Activated CD4-positive, alpha-beta memory T cell treated with anti-CD3 and anti-CD28 coated beads for 36 hours (primary cell): ENCODE results near the gene LRRC45. TPM values are rescaled to one million over a fixed set of nuclear protein-coding genes. Genes with fewer than 3 reads are reported as not detected.
A peak's percentile ranks its signal among the peaks of the same experiment; 100 is the strongest.

Experiments
- CTCF ChIA-PET: fragments of 350-600 bp; sonication (Branson Sonifier 250); formaldehyde crosslinking; loops from one replicate; lab custom pipeline; 2021; ENCODE audit warnings: antibody characterized with exemption, inconsistent platforms; lab: Charles Lee
- POLR2A ChIA-PET: fragments of 350-600 bp; sonication (Branson Sonifier 250); formaldehyde crosslinking; loops from one replicate; lab custom pipeline; 2021; ENCODE audit warnings: antibody characterized with exemption; lab: Charles Lee
- DNase-seq: peaks from one replicate; pipeline ENCODE4 v3.0.0-alpha.2; 2020
- H3K27ac Mint-ChIP-seq: one replicate; pipeline ENCODE4 v1.8.0; 2021; ENCODE audit warnings: mixed read lengths
- H3K27me3 Mint-ChIP-seq: one replicate; pipeline ENCODE4 v1.8.0; 2021; ENCODE audit warnings: mixed read lengths
- H3K36me3 Mint-ChIP-seq: one replicate; pipeline ENCODE4 v1.8.0; 2021; ENCODE audit warnings: mixed read lengths
- H3K4me1 Mint-ChIP-seq: one replicate; pipeline ENCODE4 v1.8.0; 2021; ENCODE audit warnings: low read depth, mixed read lengths
- H3K4me3 Mint-ChIP-seq: one replicate; pipeline ENCODE4 v1.8.0; 2021; ENCODE audit warnings: mild to moderate bottlenecking, mixed read lengths
- H3K9me3 Mint-ChIP-seq: one replicate; pipeline ENCODE4 v1.8.0; 2021; ENCODE audit warnings: mixed read lengths
- intact Hi-C: fragments of 100-400 bp; cut with micrococcal nuclease; formaldehyde crosslinking; loops from one replicate; pipeline ENCODE4 v1.15.1; 2023
- total RNA-seq, 2 experiments: library from RNA; stranded (reverse); gene quantifications; one replicate each; pipeline ENCODE4 v1.2.3, GENCODE V29; 2021

Gene LRRC45
- total RNA-seq, 2 experiments from 2014 or later = 16.3 to 19.0 TPM

DNA sequence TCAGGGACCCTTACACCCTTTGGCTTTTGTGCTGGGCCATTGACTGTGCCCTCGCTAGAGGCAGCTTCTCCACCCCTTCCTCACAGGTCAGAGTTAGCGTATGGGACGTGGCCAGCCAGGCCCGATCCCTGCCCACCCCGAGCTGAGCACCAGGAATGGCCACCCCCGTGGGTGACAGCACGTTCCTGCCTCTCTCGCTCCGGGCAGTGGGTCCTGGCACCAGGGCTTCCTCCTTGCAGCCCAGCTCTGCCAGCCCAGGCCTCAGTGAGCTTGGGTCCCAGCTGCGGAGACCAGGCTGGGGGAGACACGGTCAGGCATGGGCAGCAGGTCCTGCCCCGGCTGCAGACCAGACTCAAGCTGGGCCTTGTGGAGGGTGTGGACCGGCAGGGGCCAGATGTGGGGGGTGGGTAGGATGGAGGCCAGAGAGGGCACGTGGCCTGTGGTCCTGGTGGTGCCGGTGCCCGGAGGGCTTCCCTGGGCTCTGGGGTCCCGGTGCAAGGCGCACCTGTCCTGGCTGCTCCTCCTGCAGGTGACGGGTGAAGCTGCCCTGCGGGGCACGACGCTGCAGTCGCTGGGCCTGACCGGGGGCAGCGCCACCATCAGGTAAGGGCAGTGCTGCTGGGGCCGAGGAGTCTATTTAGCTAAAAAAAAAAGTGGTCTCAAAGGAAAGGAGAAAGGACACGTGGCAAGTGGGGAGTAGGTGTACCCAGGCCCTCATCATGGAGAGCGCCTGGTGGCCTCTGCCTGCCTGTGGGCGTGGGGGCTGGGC, 27.5 kb upstream of the LRRC45 start:
- POLR2A ChIA-PET = no interaction called here
- intact Hi-C loops = no loop called here
- Mint-ChIP-seq H3K4me3 (no peak overlapping the region), H3K27ac (no peak overlapping the region), H3K4me1 (no peaks in the 10 kb centered on the region), H3K27me3 (no peaks in the 10 kb centered on the region), H3K36me3 (no peaks in the 10 kb centered on the region), H3K9me3 (no peaks in the 10 kb centered on the region)
- CTCF ChIA-PET = no interaction called here
- DNase-seq = no peak

DNA sequence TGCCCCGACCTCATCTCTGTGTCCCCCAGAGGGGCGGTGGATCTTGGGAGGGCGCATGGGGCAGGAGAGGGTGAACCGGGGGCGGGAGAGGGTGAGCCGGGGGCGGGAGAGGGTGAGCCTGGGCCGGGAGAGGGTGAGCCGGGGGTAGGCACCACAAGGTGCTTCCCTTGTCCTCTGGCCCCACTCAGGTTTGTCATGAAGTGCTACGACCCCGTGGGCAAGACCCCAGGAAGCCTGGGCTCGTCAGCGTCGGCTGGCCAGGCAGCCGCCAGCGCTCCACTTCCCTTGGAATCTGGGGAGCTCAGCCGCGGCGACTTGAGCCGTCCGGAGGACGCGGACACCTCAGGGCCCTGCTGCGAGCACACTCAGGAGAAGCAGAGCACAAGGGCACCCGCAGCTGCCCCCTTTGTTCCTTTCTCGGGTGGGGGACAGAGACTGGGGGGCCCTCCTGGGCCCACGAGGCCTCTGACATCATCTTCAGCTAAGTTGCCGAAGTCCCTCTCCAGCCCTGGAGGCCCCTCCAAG, 26.8 kb upstream of the LRRC45 start:
- Mint-ChIP-seq H3K4me1 (no peaks in the 10 kb centered on the region), H3K27me3 (no peaks in the 10 kb centered on the region), H3K9me3 (no peaks in the 10 kb centered on the region), H3K27ac (no peak overlapping the region), H3K36me3 (no peaks in the 10 kb centered on the region), H3K4me3 (no peak overlapping the region)
- ChIA-PET POLR2A (no interaction called here), CTCF (no interaction called here)
- intact Hi-C loops = no loop called here
- DNase-seq = no peak

DNA sequence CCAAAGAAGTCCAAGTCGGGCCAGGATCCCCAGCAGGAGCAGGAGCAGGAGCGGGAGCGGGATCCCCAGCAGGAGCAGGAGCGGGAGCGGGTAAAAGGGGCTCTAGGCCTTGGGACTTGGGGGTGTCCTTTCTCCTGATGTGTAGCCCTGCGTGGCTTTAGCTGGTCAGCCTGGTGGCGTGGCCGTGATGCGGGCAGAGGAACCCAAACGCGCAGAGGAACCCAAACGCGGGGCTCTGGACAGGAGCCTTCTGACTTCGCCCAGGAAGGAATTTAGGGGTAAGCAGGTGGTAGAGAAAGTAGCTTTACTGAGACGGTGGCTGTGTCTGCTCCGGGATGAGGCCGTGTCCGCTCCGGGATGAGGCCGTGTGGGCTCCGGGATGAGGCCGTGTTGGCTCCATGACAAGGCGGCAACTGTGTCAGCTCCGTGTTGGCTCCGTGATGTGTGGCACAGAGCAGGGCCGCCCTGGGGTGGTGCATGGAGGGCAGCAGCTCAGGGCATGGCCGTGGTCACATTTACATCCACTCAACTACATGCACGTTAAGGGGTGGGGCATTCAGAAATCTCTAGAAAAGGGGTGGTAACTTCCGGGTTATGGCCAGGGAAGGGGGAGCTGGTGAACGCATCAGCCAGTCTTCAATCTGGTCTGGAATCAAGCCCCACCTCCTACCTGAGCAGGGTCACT, 26.2 kb upstream of the LRRC45 start:
- intact Hi-C loops = no loop called here
- Mint-ChIP-seq H3K27me3 (no peaks in the 10 kb centered on the region), H3K9me3 (no peaks in the 10 kb centered on the region), H3K4me3 (no peak overlapping the region), H3K4me1 (no peaks in the 10 kb centered on the region), H3K27ac (no peak overlapping the region), H3K36me3 (no peaks in the 10 kb centered on the region)
- no peak for DNase-seq
- ChIA-PET POLR2A (interaction anchor here (0.6 to 0.7 kb wide), 3 partner anchors 34 to 101 kb away, joined by 3 to 4 read pairs (median 4); partner anchors contain the start of gene FASN), CTCF (interaction anchor here (0.6 to 1.1 kb wide), 2 partner anchors 37 to 38 kb away, joined by 3 to 5 read pairs; no protein-coding TSS in a partner anchor)

DNA sequence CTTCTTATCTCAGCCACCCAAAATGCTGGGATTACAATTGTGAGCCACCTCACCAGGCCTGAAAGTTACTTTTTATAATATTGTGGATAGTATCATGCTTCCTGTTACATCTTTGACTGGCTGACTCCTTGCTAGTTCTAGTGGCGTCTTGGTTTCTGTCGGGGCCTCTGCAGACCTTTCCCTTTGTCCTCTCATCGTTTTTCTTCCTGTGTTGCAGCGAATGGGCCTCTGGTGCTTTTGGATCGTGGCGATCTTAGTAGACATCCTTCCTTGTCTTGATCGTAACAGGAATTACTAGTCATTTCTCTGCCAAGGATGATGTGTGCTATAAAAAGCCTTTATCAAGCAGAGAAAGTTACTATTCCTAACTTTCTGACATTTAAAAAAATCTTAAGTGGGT, 24.9 kb upstream of the LRRC45 start:
- no peak for DNase-seq
- Mint-ChIP-seq H3K36me3 (no peaks in the 10 kb centered on the region), H3K27me3 (no peaks in the 10 kb centered on the region), H3K4me3 (no peak overlapping the region), H3K4me1 (peaks cover 1% of the 10 kb centered on the region), H3K27ac (no peak overlapping the region), H3K9me3 (no peaks in the 10 kb centered on the region)
- ChIA-PET POLR2A (no interaction called here), CTCF (interaction anchor here (0.7 kb wide), 1 partner anchor 20 kb away, joined by 3 read pairs; no protein-coding TSS in a partner anchor)
- intact Hi-C loops = no loop called here

DNA sequence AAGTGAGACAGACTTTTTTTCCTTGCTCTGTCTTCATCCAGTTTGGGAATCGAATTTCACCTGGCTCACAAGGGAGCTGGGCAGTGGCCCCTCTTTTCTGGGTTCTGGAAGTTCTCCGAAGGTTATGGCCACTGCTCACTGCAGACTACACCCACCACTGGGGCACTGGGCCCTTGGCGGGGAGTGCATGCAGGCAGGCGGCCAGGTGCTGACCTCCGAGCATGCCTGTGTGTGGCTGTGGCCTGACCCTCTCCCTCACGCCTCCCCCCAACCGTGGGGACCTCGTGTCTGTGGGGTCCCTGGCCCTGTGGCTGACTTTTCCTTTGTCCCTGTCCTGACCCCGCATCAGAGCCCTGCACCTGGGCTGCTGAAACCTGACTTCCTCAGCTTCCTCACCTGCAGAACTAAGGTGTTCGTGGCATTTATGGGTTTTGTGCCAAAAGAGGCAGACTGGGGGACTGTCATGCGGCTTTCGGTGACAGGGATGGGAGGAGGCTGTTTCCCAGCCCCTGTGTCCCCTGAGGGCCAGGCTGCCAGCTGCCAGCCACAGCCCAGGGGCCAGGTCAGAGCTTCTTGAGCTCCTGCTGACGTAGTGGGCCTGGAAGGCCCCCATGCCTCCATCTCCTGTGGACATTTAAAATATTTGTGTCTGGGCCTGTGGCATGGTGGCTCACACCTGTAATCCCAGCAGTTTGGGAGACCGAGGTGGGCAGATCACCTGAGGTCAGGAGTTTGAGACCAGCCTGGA, 24.2 kb upstream of the LRRC45 start:
- ChIA-PET CTCF (interaction anchor here (0.6 kb wide), 1 partner anchor 39 kb away, joined by 5 read pairs; no protein-coding TSS in a partner anchor), POLR2A (no interaction called here)
- Mint-ChIP-seq H3K9me3 (no peaks in the 10 kb centered on the region), H3K4me3 (no peak overlapping the region), H3K27me3 (no peaks in the 10 kb centered on the region), H3K4me1 (peaks cover 5% of the 10 kb centered on the region), H3K27ac (no peak overlapping the region), H3K36me3 (no peaks in the 10 kb centered on the region)
- DNase-seq = no peak
- intact Hi-C loops = no loop called here

DNA sequence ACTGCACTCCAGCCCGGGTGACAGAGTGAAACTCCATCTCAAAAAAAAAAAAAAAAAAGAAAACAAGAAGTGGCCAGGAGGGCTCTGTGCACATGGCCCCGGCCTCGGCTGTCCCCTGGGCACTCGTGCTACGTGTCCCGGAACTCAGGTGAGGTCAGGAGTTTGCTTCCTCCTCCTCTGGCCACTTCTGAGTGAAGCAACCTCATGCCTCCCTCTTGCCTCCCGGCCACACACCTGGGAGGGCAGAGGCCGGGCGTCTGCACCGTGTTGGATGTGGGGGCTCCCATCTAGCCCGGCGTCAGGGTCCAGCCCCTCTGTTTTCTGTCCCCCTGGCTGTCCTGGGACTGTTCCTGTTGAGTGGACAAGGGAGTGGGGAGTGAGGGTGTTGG, 23.5 kb upstream of the LRRC45 start:
- no peak for DNase-seq
- CTCF ChIA-PET = interaction anchor here (0.6 kb wide), 1 partner anchor 40 kb away, joined by 5 read pairs; no protein-coding TSS in a partner anchor

DNA sequence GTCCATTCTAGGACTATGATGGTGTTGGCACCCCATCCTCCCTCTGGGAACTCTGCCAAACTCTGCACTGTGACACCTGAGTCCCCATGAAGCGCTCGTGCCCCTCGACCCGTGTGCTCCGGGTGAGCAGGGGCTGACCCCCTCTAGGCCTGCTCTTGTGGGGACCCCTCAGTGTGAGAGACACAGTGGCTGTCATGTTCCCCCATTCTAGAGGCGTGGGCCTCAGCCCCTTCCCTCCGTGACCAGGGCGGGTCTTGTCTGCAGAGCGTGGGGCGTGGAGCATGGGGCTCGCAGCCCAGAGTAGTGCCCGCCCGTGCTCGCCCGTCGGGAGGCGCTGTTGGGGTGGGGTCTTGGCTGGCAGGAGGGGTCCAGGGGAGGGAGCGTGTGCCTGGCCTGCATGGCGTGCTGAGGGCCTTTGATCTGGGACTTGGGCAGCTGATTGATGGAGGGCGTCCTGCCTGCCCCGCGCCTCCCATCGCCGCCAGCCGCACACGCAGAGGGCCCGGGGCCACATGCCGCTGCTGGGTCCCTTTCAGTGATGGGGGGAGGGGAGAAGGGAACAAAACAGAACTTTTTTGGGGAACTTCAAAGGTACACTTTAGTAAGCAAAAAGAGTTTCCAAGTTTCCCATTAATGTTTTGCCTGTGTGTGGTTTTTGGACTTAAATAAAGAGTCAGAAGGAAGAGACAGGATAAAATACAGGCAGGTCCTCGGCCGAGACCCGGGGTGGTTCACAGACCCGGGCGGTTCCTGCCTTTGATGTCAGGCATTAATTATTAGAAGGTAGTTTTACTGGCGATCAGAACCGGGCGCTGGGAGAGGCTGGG, 22.9 kb upstream of the LRRC45 start:
- no peak overlapping the region for H3K4me3 Mint-ChIP-seq

More for the DNA sequence above, 23.5 kb upstream of the LRRC45 start:
- Mint-ChIP-seq H3K27ac (no peak overlapping the region), H3K9me3 (no peaks in the 10 kb centered on the region), H3K27me3 (no peaks in the 10 kb centered on the region), H3K4me3 (no peak overlapping the region), H3K36me3 (no peaks in the 10 kb centered on the region), H3K4me1 (peaks cover 5% of the 10 kb centered on the region)
- POLR2A ChIA-PET = no interaction called here
- intact Hi-C loops = no loop called here

DNA sequence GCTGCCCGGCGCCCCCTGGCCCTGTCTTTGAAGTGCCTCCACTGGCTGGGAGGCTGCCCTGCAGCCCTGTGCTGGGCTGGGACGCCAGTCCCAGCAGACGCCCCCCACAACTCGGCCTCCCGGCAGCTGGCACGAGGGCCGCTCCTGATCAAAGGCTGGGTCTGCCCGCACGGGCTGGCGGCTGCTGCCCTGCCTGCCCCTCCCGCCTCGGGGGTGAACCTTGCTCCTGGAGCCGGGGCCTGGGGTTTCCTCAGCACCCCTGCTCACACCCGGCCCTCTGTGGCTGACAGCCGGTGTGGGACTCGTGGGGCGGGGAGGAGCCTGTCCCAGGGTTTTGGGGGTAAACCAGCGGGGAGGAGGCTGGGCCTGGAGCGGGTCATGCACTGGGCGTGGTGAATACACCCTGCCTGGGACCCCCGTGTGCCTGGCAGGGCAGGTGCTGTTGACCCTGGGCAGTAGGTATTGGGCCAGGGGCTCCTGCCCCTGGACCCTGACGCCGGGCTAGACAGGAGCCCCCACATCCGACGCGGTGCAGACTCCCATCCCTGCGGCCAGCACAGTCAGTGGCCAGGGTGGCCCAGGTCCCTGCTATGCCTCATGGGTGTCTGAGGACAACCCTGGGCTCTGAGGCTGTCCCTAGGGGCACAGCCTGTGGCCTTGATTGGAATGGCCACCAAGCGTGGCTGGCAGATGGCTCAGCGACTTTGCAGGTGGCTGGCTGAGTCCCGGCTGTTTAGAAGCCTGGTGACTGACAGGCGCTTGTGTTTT, 22.1 kb upstream of the LRRC45 start:
- H3K27ac Mint-ChIP-seq = no peak overlapping the region
- POLR2A ChIA-PET = no interaction called here
- intact Hi-C loops = no loop called here
- H3K36me3 Mint-ChIP-seq = no peaks in the 10 kb centered on the region
- no peak for DNase-seq
- CTCF ChIA-PET = no interaction called here
- no peak overlapping the region for H3K4me3 Mint-ChIP-seq
- H3K9me3 Mint-ChIP-seq = no peaks in the 10 kb centered on the region
- H3K4me1 Mint-ChIP-seq = peaks cover 5% of the 10 kb centered on the region
- no peaks in the 10 kb centered on the region for H3K27me3 Mint-ChIP-seq

More for the DNA sequence above, 22.9 kb upstream of the LRRC45 start:
- Mint-ChIP-seq H3K36me3 (no peaks in the 10 kb centered on the region), H3K4me1 (peaks cover 5% of the 10 kb centered on the region), H3K9me3 (no peaks in the 10 kb centered on the region), H3K27me3 (no peaks in the 10 kb centered on the region), H3K27ac (no peak overlapping the region)
- intact Hi-C loops = no loop called here
- no peak for DNase-seq
- POLR2A ChIA-PET = no interaction called here
- CTCF ChIA-PET = no interaction called here

DNA sequence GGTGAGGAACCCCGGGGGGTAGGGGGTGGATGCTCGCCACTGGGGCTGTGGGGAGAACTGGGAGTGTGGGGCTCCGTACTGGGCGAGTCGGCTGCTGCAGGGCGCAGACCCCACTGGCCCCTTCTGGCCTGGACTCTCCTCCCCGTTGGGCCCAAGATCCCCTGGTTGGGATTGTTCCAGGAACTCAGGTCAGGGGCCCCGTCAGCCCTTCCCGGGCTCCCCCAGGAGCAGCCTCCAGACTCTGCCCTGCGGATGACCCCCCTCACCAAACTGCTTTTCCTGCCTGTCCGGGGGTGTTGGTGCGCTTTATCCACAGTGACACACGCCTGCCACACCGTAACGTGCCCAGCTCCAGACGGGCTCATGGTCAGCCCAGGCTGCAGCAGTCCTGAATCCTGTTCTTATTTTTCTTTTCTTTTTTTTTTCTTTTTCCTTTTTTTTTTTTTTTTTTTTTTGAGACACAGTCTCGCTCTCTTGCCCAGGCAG, 21.5 kb upstream of the LRRC45 start:
- intact Hi-C loops = no loop called here
- no peak for DNase-seq
- no peaks in the 10 kb centered on the region for H3K9me3 Mint-ChIP-seq
- CTCF ChIA-PET = interaction anchor here (3.4 kb wide), 1 partner anchor 42 kb away, joined by 17 read pairs; no protein-coding TSS in a partner anchor
- no peaks in the 10 kb centered on the region for H3K27me3 Mint-ChIP-seq
- H3K36me3 Mint-ChIP-seq = no peaks in the 10 kb centered on the region
- H3K4me1 Mint-ChIP-seq = peaks cover 5% of the 10 kb centered on the region
- POLR2A ChIA-PET = no interaction called here
- H3K27ac Mint-ChIP-seq = no peak overlapping the region
- H3K4me3 Mint-ChIP-seq = no peak overlapping the region

DNA sequence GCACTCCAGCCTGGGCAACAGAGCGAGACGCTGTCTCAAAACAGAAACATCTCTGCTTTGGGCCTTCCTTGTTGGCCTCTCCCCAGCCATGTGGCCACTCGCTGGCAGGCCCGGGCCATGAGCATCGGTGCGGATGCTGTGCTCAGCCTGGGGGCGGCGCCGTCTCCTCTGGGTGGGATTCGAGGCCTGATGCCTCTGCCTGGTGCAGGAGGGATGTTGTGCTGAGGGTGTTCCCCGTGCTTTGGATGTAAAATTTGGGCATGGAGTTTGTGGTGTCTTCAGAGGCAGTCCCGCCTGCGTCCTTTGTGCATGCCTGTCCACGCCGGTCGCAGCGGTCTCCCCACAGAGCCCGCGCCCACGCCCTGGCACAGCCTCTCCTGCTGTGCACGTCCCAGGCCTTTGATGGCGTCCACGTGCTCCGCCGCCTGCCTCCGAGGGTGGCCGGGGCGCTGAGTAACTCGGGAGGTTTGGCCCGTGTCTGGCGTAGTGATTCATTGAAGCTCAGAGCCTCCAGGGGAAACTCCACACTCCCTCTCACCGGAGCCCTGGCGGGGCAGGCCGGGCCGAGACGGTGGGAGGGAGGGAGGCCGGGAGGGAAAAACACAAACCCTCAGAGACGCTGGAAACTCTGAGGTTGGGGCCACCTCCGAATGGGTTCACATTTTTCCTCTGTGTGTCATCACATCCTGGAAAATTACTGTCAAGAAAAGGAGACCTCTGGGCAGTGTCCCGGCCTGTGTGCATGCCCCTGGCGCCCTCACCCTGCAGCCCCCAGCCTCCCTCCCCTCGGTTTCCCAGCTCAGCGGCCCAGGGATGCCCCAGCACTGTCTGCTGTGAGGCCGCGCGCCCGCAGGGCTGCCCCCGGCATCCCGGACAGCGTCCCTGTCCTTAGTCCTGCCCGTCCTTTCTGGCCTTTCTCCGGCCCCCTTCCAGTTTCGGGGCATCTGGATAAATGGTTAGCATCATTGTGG, 19.4 kb upstream of the LRRC45 start:
- no peaks in the 10 kb centered on the region for H3K36me3 Mint-ChIP-seq
- H3K9me3 Mint-ChIP-seq = no peaks in the 10 kb centered on the region
- H3K27ac Mint-ChIP-seq = peak overlapping the region; percentile 23
- H3K27me3 Mint-ChIP-seq = no peaks in the 10 kb centered on the region
- no peak overlapping the region for H3K4me3 Mint-ChIP-seq
- DNase-seq = peak; percentile 76
- ChIA-PET POLR2A (interaction anchor here (0.8 kb wide), 1 partner anchor 17 kb away, joined by 3 read pairs; no protein-coding TSS in a partner anchor), CTCF (interaction anchor here (1.3 to 3.4 kb wide), 2 partner anchors 16 to 44 kb away, joined by 3 to 17 read pairs; no protein-coding TSS in a partner anchor)
- intact Hi-C loops = no loop called here
- peaks cover 5% of the 10 kb centered on the region for H3K4me1 Mint-ChIP-seq
